ENCODE data around the gene ZSCAN2.

ZSCAN2 gene

GRCh38 chr15:84629033-84629432 is 28.2 kb downstream of the ZSCAN2 start:
- H3K9me3 ChIP-seq (replicated peaks; ENCODE audit: insufficient read depth, low read length): no peaks in the 10 kb centered on the region
- peaks cover 10% of the 10 kb centered on the region for H3F3A ChIP-seq (ENCODE audit: insufficient read depth, low read length)
- no peak for TF ChIP-seq EZH2phosphoT487 (IDR thresholded peaks at IDR 0.05; ENCODE audit: low read length)
- no peak for TF ChIP-seq EZH2 (optimal IDR thresholded peaks at IDR 0.05; ENCODE audit: low read depth, low read length)
- TF ChIP-seq, protein P1, sequence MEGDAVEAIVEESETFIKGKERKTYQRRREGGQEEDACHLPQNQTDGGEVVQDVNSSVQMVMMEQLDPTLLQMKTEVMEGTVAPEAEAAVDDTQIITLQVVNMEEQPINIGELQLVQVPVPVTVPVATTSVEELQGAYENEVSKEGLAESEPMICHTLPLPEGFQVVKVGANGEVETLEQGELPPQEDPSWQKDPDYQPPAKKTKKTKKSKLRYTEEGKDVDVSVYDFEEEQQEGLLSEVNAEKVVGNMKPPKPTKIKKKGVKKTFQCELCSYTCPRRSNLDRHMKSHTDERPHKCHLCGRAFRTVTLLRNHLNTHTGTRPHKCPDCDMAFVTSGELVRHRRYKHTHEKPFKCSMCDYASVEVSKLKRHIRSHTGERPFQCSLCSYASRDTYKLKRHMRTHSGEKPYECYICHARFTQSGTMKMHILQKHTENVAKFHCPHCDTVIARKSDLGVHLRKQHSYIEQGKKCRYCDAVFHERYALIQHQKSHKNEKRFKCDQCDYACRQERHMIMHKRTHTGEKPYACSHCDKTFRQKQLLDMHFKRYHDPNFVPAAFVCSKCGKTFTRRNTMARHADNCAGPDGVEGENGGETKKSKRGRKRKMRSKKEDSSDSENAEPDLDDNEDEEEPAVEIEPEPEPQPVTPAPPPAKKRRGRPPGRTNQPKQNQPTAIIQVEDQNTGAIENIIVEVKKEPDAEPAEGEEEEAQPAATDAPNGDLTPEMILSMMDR (IDR thresholded peaks at IDR 0.05; ENCODE audit: low read length): no peak

DNA sequence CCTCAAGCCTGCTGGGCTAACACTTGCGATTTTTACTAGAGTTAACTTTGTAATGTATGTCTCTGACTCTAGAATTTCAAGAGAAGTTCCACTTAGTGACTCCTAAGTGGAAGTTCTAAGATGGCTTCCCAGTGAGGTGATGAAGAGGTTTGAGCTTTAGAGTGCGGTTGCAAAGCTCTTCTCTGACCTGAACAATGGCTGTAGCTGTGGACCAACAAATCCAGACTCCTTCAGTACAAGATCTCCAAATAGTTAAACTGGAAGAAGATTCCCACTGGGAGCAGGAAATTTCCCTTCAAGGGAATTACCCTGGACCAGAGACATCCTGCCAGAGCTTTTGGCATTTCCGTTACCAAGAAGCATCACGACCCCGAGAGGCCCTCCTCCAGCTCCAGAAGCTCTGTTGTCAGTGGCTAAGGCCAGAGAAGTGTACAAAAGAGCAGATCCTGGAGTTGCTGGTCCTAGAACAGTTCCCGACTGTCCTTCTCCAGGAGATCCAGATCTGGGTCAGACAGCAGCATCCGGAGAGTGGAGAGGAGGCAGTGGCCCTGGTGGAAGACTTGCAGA is 31.0 kb downstream of the ZSCAN2 start:
- Histone ChIP-seq H3K79me2 (ENCODE audit: low read length) (peaks cover 16% of the 10 kb centered on the region), H3K4me2 (ENCODE audit: low read depth, low read length) (peak overlapping the region; percentile 83), H3K4me3 (ENCODE audit: low read length) (peak overlapping the region; percentile 77), H3K9me3 (replicated peaks; ENCODE audit: insufficient read depth, low read length) (no peaks in the 10 kb centered on the region), H3K27ac (ENCODE audit: low read length) (peak overlapping the region; percentile 36; the same call in 1 of the 2 replicates), H2AFZ (ENCODE audit: low read length) (peak overlapping the region; percentile 93), H3K4me1 (ENCODE audit: low read length) (peaks cover 24% of the 10 kb centered on the region), H3K36me3 (replicated peaks; ENCODE audit: insufficient read depth, low read length) (no peaks in the 10 kb centered on the region), H3K9ac (ENCODE audit: low read length) (peak overlapping the region; percentile 47; the same call in 1 of the 2 replicates), H3K27me3 (replicated peaks; ENCODE audit: insufficient read depth, low read length) (no peaks in the 10 kb centered on the region), H4K20me1 (ENCODE audit: insufficient read depth, low read length) (no peaks in the 10 kb centered on the region), H3K9me2 (replicated peaks; ENCODE audit: insufficient read depth, low read length) (no peaks in the 10 kb centered on the region), H3F3A (ENCODE audit: insufficient read depth, low read length) (peaks cover 10% of the 10 kb centered on the region)
- no peak for TF ChIP-seq EZH2phosphoT487 (IDR thresholded peaks at IDR 0.05; ENCODE audit: low read length)
- TF ChIP-seq EZH2 (optimal IDR thresholded peaks at IDR 0.05; ENCODE audit: low read depth, low read length): no peak
- TF ChIP-seq, protein P1 (IDR thresholded peaks at IDR 0.05; ENCODE audit: low read length): no peak
- no peak for DNase-seq

More at GRCh38 chr15:84629033-84629432, 28.2 kb downstream of the ZSCAN2 start:
- Histone ChIP-seq H4K20me1 (ENCODE audit: insufficient read depth, low read length) (no peaks in the 10 kb centered on the region), H3K79me2 (ENCODE audit: low read length) (peaks cover 12% of the 10 kb centered on the region; the same call in 1 of the 2 replicates), H3K9ac (ENCODE audit: low read length) (no peak overlapping the region), H2AFZ (ENCODE audit: low read length) (no peak overlapping the region), H3K36me3 (replicated peaks; ENCODE audit: insufficient read depth, low read length) (no peaks in the 10 kb centered on the region), H3K4me3 (ENCODE audit: low read length) (no peak overlapping the region), H3K9me2 (replicated peaks; ENCODE audit: insufficient read depth, low read length) (no peaks in the 10 kb centered on the region), H3K27me3 (replicated peaks; ENCODE audit: insufficient read depth, low read length) (no peaks in the 10 kb centered on the region), H3K4me2 (ENCODE audit: low read depth, low read length) (no peak overlapping the region), H3K4me1 (ENCODE audit: low read length) (peaks cover 18% of the 10 kb centered on the region), H3K27ac (ENCODE audit: low read length) (no peak overlapping the region)
- no peak for DNase-seq

GRCh38 chr15:84633311-84634227 is 32.8 kb downstream of the ZSCAN2 start:
- Histone ChIP-seq H3K9ac (ENCODE audit: low read length) (peak overlapping the region; percentile 51; the same call in 1 of the 2 replicates), H3K4me3 (ENCODE audit: low read length) (peak overlapping the region; percentile 67), H3K9me3 (replicated peaks; ENCODE audit: insufficient read depth, low read length) (no peaks in the 10 kb centered on the region), H4K20me1 (ENCODE audit: insufficient read depth, low read length) (no peaks in the 10 kb centered on the region), H3K36me3 (replicated peaks; ENCODE audit: insufficient read depth, low read length) (no peaks in the 10 kb centered on the region), H3K4me2 (ENCODE audit: low read depth, low read length) (peak overlapping the region; percentile 76), H2AFZ (ENCODE audit: low read length) (peak overlapping the region; percentile 52), H3K27me3 (replicated peaks; ENCODE audit: insufficient read depth, low read length) (no peaks in the 10 kb centered on the region), H3K9me2 (replicated peaks; ENCODE audit: insufficient read depth, low read length) (no peaks in the 10 kb centered on the region), H3K4me1 (ENCODE audit: low read length) (peaks cover 30% of the 10 kb centered on the region), H3K27ac (ENCODE audit: low read length) (peak overlapping the region; percentile 24; the same call in 1 of the 2 replicates), H3F3A (ENCODE audit: insufficient read depth, low read length) (peaks cover 10% of the 10 kb centered on the region), H3K79me2 (ENCODE audit: low read length) (peaks cover 16% of the 10 kb centered on the region)
- DNase-seq: peak; percentile 76
- TF ChIP-seq, protein P1 (IDR thresholded peaks at IDR 0.05; ENCODE audit: low read length): no peak
- TF ChIP-seq EZH2 (optimal IDR thresholded peaks at IDR 0.05; ENCODE audit: low read depth, low read length) (no peak), EZH2phosphoT487 (IDR thresholded peaks at IDR 0.05; ENCODE audit: low read length) (no peak)

Data from MM.1S (cell line).